Smooth muscle cell (in vitro differentiated cells): ENCODE measurements around the gene REPS2. TPM values are rescaled to one million over a fixed set of nuclear protein-coding genes. Genes with fewer than 3 reads are reported as not detected.

Experiments used
- DNase-seq: peaks from one replicate; lab custom pipeline; 2025; ENCODE audit not compliant: unreplicated experiment; lab: John Stamatoyannopoulos, UW
- H2AFZ ChIP-seq: fragments of 200-600 bp; sonication (generic); 2 replicates; pipeline ENCODE4 v1.6.0; 2016; ENCODE audit warnings: antibody characterized with exemption, low read depth, mild to moderate bottlenecking
- H3F3A ChIP-seq: fragments of 200-600 bp; sonication (generic); 2 replicates; pipeline ENCODE4 v1.6.0; 2017; ENCODE audit warnings: antibody characterized with exemption, low read depth
- H3K27ac ChIP-seq: fragments of 200-600 bp; sonication (generic); 2 replicates; pipeline ENCODE4 v1.5.1; 2016; ENCODE audit warnings: low read depth, mild to moderate bottlenecking
- H3K27me3 ChIP-seq: fragments of 200-600 bp; sonication (generic); 2 replicates; pipeline ENCODE4 v1.6.1; 2016; ENCODE audit warnings: low read depth, mild to moderate bottlenecking
- H3K36me3 ChIP-seq: fragments of 200-600 bp; sonication (generic); 2 replicates; pipeline ENCODE4 v1.5.1; 2016; ENCODE audit warnings: low read depth
- H3K4me1 ChIP-seq: fragments of 200-600 bp; sonication (generic); 2 replicates; pipeline ENCODE4 v1.5.1; 2016; ENCODE audit warnings: low read depth
- H3K4me2 ChIP-seq: fragments of 200-600 bp; sonication (generic); 2 replicates; pipeline ENCODE4 v1.6.0; 2016; ENCODE audit warnings: mild to moderate bottlenecking
- H3K4me3 ChIP-seq: fragments of 200-600 bp; sonication (generic); 2 replicates; pipeline ENCODE4 v1.5.1; 2016; ENCODE audit warnings: mild to moderate bottlenecking
- H3K79me2 ChIP-seq: fragments of 200-600 bp; sonication (generic); 2 replicates; pipeline ENCODE4 v1.6.0; 2016; ENCODE audit warnings: low read depth, mild to moderate bottlenecking
- H3K9ac ChIP-seq: fragments of 200-600 bp; sonication (generic); 2 replicates; pipeline ENCODE4 v1.6.0; 2016; ENCODE audit warnings: low read depth
- H3K9me3 ChIP-seq: fragments of 200-600 bp; sonication (generic); replicated peaks from 2 replicates; pipeline ENCODE4 v1.5.1; 2016; ENCODE audit warnings: low read depth
- H4K20me1 ChIP-seq: fragments of 200-600 bp; sonication (generic); 2 replicates; pipeline ENCODE4 v1.6.0; 2016; ENCODE audit warnings: low read depth
- CTCF ChIP-seq: fragments of 200-600 bp; sonication (generic); IDR thresholded peaks from 2 replicates; pipeline ENCODE4 v1.5.1; 2017; ENCODE audit warnings: borderline replicate concordance, mild to moderate bottlenecking, antibody characterized with exemption; ENCODE audit not compliant: insufficient read depth, poor library complexity, severe bottlenecking
- WGBS: methylation state at CpG from one replicate; pipeline ENCODE4 v1.1.7; 2016; ENCODE audit warnings: low lambda C conversion rate; 5-methylcytosine and 5-hydroxymethylcytosine counted together
- polyA plus RNA-seq: library from polyadenylated mRNA; unstranded; fragments of >200 nt; fragmentation: Nextera tagmentation; extraction: Ambion mirVana; gene quantifications from 2 replicates; pipeline ENCODE4 v1.2.1, GENCODE V29; 2016
- total RNA-seq: library from RNA; depleted of rRNA; stranded (reverse); fragments of >200 nt; gene quantifications from 2 replicates; pipeline ENCODE4 v1.2.3, GENCODE V29; 2014

The REPS2 gene
- total and polyA plus RNA-seq, 2 experiments from 2014 or later = 1.0 to 1.2 TPM

GRCh38 chrX:17042037-17042436 lies 95.6 kb downstream of the REPS2 start:
- Histone ChIP-seq H3K4me1 (no peaks in the 10 kb centered on the region), H3K27ac (no peak overlapping the region), H3K4me3 (no peak overlapping the region), H3K79me2 (no peaks in the 10 kb centered on the region), H3F3A (no peaks in the 10 kb centered on the region), H3K27me3 (peaks cover 9% of the 10 kb centered on the region), H3K9ac (no peak overlapping the region), H3K36me3 (no peaks in the 10 kb centered on the region), H2AFZ (no peak overlapping the region), H3K9me3 (no peaks in the 10 kb centered on the region), H3K4me2 (no peak overlapping the region), H4K20me1 (no peaks in the 10 kb centered on the region)
- no peak for TF ChIP-seq CTCF
- DNase-seq = no peak

DNA sequence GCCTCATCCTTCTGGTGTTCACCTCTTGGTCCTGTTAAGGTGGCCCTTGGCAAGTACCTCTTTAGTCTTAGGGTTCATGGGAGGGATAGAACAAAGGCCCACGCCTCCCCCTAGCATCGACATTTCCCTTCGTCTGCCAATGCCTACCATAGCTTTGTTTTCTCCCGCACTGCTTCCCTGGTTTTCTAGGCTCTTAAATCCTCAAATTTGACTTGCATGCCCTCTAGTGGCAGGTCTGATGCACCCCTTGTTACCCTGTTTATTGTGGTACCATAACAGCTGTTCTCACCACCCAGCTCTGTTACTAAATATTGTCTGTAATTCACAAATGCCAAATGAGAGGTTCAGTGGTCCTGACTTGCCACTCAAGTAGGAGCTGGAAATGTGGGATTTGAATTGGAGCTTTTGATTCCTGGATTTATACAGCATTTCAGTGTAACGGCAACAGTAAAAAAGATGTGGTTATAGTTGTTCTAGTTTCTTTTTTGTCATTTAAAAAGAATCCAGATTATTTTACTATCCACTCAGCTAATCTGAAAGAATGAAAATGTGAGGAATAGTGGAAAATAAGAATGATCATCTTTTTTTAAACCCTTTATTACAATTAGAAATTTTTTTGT lies 100.1 kb downstream of the REPS2 start:
- Histone ChIP-seq H3K4me3 (no peak overlapping the region), H3F3A (no peaks in the 10 kb centered on the region), H3K4me2 (no peak overlapping the region), H3K9ac (no peak overlapping the region), H3K4me1 (no peaks in the 10 kb centered on the region), H3K27ac (no peak overlapping the region), H3K36me3 (no peaks in the 10 kb centered on the region), H4K20me1 (no peaks in the 10 kb centered on the region), H3K9me3 (no peaks in the 10 kb centered on the region), H2AFZ (no peak overlapping the region), H3K79me2 (no peaks in the 10 kb centered on the region), H3K27me3 (no peaks in the 10 kb centered on the region)
- 27% methylated on average over 5 of the region's 5 CpGs for WGBS
- no peak for DNase-seq
- TF ChIP-seq CTCF = peak; percentile 70

GRCh38 chrX:17047224-17047623 lies 100.8 kb downstream of the REPS2 start:
- TF ChIP-seq CTCF = no peak
- Histone ChIP-seq H2AFZ (no peak overlapping the region), H3F3A (no peaks in the 10 kb centered on the region), H3K27ac (no peak overlapping the region), H3K9ac (no peak overlapping the region), H3K27me3 (no peaks in the 10 kb centered on the region), H3K4me2 (no peak overlapping the region), H3K9me3 (no peaks in the 10 kb centered on the region), H3K79me2 (no peaks in the 10 kb centered on the region), H3K36me3 (no peaks in the 10 kb centered on the region), H4K20me1 (no peaks in the 10 kb centered on the region), H3K4me3 (no peak overlapping the region), H3K4me1 (no peaks in the 10 kb centered on the region)
- 69% methylated on average over 7 of the region's 7 CpGs for WGBS
- DNase-seq = no peak

DNA sequence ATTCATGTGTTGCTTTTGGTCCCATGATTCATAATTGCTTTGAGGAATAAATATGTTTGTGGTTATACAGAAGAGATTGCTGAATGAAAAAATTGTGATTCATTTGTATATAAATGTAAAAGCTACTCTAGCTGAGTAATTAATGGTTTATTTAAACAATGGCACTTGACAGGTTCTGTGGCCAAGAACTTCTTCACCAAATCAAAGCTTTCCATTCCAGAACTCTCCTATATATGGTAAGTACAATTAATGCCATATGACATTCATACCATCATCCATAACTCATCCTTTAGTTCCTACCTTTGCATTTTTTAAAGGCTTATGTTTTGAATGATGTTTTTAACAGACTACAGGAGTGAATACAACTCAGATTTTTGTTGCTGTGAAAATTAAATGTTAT lies 105.8 kb downstream of the REPS2 start:
- no peak overlapping the region for H3K9ac ChIP-seq
- H2AFZ ChIP-seq = no peak overlapping the region
- TF ChIP-seq CTCF = no peak
- H3F3A ChIP-seq = no peaks in the 10 kb centered on the region
- no peaks in the 10 kb centered on the region for H4K20me1 ChIP-seq
- no peaks in the 10 kb centered on the region for H3K27me3 ChIP-seq
- no peaks in the 10 kb centered on the region for H3K79me2 ChIP-seq
- no peak overlapping the region for H3K4me3 ChIP-seq
- no peaks in the 10 kb centered on the region for H3K9me3 ChIP-seq
- H3K4me1 ChIP-seq = no peaks in the 10 kb centered on the region
- no peak overlapping the region for H3K4me2 ChIP-seq
- H3K27ac ChIP-seq = no peak overlapping the region
- no peak for DNase-seq
- H3K36me3 ChIP-seq = no peaks in the 10 kb centered on the region
